IMR-90 (cell line): ENCODE measurements around the gene FXYD1. TPM values are rescaled to one million over a fixed set of nuclear protein-coding genes. Genes with fewer than 3 reads are reported as not detected.

Source experiments
- ATAC-seq: fragments of 200-7000 bp; cut with Tn5 transposase; 2 replicates; pipeline ENCODE4 v1.9.1; 2020; ENCODE audit warnings: low read depth, mild to moderate bottlenecking, moderate library complexity
- BruUV-seq: library from RNA; stranded (reverse); fragments of 400-500 nt; replicated peaks from 2 replicates; lab custom pipeline; 2021; lab: Mats Ljungman, UMichigan
- CTCF ChIA-PET: fragments of 300-600 bp; formaldehyde crosslinking; extraction: SDS; loops from one replicate; lab custom pipeline; 2021; ENCODE audit warnings: antibody characterized with exemption; lab: Yijun Ruan, JAX
- POLR2A ChIA-PET: fragments of 300-600 bp; sonication (Branson Sonifier 250); formaldehyde crosslinking; loops from one replicate; lab custom pipeline; 2022; ENCODE audit warnings: antibody characterized with exemption; ENCODE audit not compliant: unreplicated experiment; lab: Charles Lee
- DNase-seq: peaks from one replicate; pipeline ENCODE4 v3.0.0; 2013
- H2AFZ ChIP-seq: replicated peaks from 2 replicates; pipeline ENCODE3; 2013; ENCODE audit warnings: low read length, mild to moderate bottlenecking; ENCODE audit not compliant: poor library complexity
- H2AK5ac ChIP-seq: 2 replicates; pipeline ENCODE4 v1.6.1; 2013; ENCODE audit warnings: low read depth, low read length, inconsistent platforms
- H2AK9ac ChIP-seq: replicated peaks from 2 replicates; pipeline ENCODE3; 2013; ENCODE audit warnings: mild to moderate bottlenecking, low read depth, low read length, moderate library complexity; ENCODE audit not compliant: poor library complexity
- H2BK120ac ChIP-seq: 2 replicates; pipeline ENCODE4 v1.6.1; 2013; ENCODE audit warnings: low read depth, low read length, inconsistent platforms
- H2BK15ac ChIP-seq: 3 replicates; pipeline ENCODE4 v1.6.1; 2013; ENCODE audit warnings: low read depth, low read length, inconsistent platforms
- H2BK20ac ChIP-seq: 2 replicates; pipeline ENCODE4 v1.6.1; 2013; ENCODE audit warnings: low read depth, mild to moderate bottlenecking, inconsistent platforms, low read length, moderate library complexity
- H2BK5ac ChIP-seq: 2 replicates; pipeline ENCODE4 v1.6.1; 2013; ENCODE audit warnings: mild to moderate bottlenecking, low read depth, low read length, inconsistent platforms; ENCODE audit not compliant: poor library complexity, severe bottlenecking
- H3K14ac ChIP-seq: replicated peaks from 2 replicates; pipeline ENCODE4 v1.6.1; 2013; ENCODE audit warnings: low read depth, low read length, inconsistent platforms
- H3K18ac ChIP-seq: 2 replicates; pipeline ENCODE4 v1.6.1; 2013; ENCODE audit warnings: low read depth, low read length, control low read depth
- H3K23ac ChIP-seq: 2 replicates; pipeline ENCODE4 v1.6.1; 2013; ENCODE audit warnings: low read depth, low read length, inconsistent platforms
- H3K27ac ChIP-seq: 2 replicates; pipeline ENCODE4 v1.5.1; 2013; ENCODE audit warnings: mild to moderate bottlenecking, control low read depth, low read length; ENCODE audit not compliant: insufficient read depth
- H3K27me3 ChIP-seq: 2 replicates; pipeline ENCODE4 v1.6.1; 2013; ENCODE audit warnings: low read length; ENCODE audit not compliant: control insufficient read depth, insufficient read depth
- H3K36me3 ChIP-seq: 2 replicates; pipeline ENCODE4 v1.6.1; 2013; ENCODE audit warnings: low read length, mixed read lengths; ENCODE audit not compliant: control insufficient read depth, insufficient read depth
- H3K4ac ChIP-seq: 2 replicates; pipeline ENCODE4 v1.6.1; 2013; ENCODE audit warnings: low read depth, low read length, inconsistent platforms
- H3K4me1 ChIP-seq: 2 replicates; pipeline ENCODE4 v1.6.1; 2013; ENCODE audit warnings: low read length, mixed read lengths; ENCODE audit not compliant: control insufficient read depth, insufficient read depth
- H3K4me2 ChIP-seq: 2 replicates; pipeline ENCODE4 v1.6.1; 2013; ENCODE audit warnings: low read depth, mild to moderate bottlenecking, control low read depth, low read length, moderate library complexity
- H3K4me3 ChIP-seq: 2 replicates; pipeline ENCODE4 v1.5.1; 2013; ENCODE audit warnings: low read depth, mild to moderate bottlenecking, control low read depth, low read length, moderate library complexity; ENCODE audit not compliant: insufficient read depth
- H3K56ac ChIP-seq: 2 replicates; pipeline ENCODE4 v1.6.1; 2013; ENCODE audit warnings: low read length, inconsistent platforms; ENCODE audit not compliant: insufficient read depth; ENCODE audit errors: extremely low read depth
- H3K79me1 ChIP-seq, 2 experiments: 2 replicates each; pipeline ENCODE4 v1.6.1; 2013; ENCODE audit warnings: low read length in 2 of 2, inconsistent platforms in 1 of 2, low read depth in 1 of 2
- H3K9ac ChIP-seq: 2 replicates; pipeline ENCODE4 v1.6.1; 2013; ENCODE audit warnings: low read depth, low read length, control low read depth
- H3K9me1 ChIP-seq: 2 replicates; pipeline ENCODE4 v1.6.1; 2013; ENCODE audit warnings: low read length, inconsistent platforms; ENCODE audit not compliant: insufficient read depth
- H3K9me3 ChIP-seq: 2 replicates; pipeline ENCODE4 v1.6.1; 2013; ENCODE audit warnings: low read length; ENCODE audit not compliant: control insufficient read depth, insufficient read depth
- H4K20me1 ChIP-seq: 2 replicates; pipeline ENCODE4 v1.6.1; 2013; ENCODE audit warnings: low read length, inconsistent platforms; ENCODE audit not compliant: insufficient read depth
- H4K5ac ChIP-seq: 2 replicates; pipeline ENCODE4 v1.6.1; 2013; ENCODE audit warnings: mild to moderate bottlenecking, low read depth, low read length, control low read depth
- H4K8ac ChIP-seq, 2 experiments: 2 replicates each; pipeline ENCODE4 v1.6.1; 2013; ENCODE audit warnings: low read depth in 2 of 2, low read length in 2 of 2, control low read depth in 1 of 2, inconsistent platforms in 1 of 2
- H4K91ac ChIP-seq: 2 replicates; pipeline ENCODE4 v1.6.1; 2013; ENCODE audit warnings: low read depth, low read length, inconsistent platforms; ENCODE audit not compliant: insufficient read depth
- BHLHE40 ChIP-seq: fragments of 150-350 bp; IDR thresholded peaks from 2 replicates; pipeline ENCODE4 v1.6.1; 2016; ENCODE audit warnings: mild to moderate bottlenecking, low read depth, low read length
- CEBPB ChIP-seq: IDR thresholded peaks from 2 replicates; pipeline ENCODE4 v1.6.1; 2012; ENCODE audit warnings: low read depth, low read length, improper control_type of control experiment
- ELK1 ChIP-seq: fragments of 150-350 bp; IDR thresholded peaks from 2 replicates; pipeline ENCODE4 v1.6.1; 2016; ENCODE audit warnings: low read depth, mild to moderate bottlenecking, low read length, moderate library complexity, borderline replicate concordance
- MAZ ChIP-seq: IDR thresholded peaks from 2 replicates; pipeline ENCODE4 v1.6.1; 2012; ENCODE audit warnings: low read depth, mild to moderate bottlenecking, low read length, improper control_type of control experiment, moderate library complexity, borderline replicate concordance
- POLR2A ChIP-seq: IDR thresholded peaks from 2 replicates; pipeline ENCODE4 v1.6.1; 2012; ENCODE audit warnings: mild to moderate bottlenecking, low read depth, low read length
- RAD21 ChIP-seq: IDR thresholded peaks from 2 replicates; pipeline ENCODE4 v1.6.1; 2012; ENCODE audit warnings: low read length, improper control_type of control experiment
- SMC3 ChIP-seq: fragments of 150-350 bp; IDR thresholded peaks from 2 replicates; pipeline ENCODE4 v1.6.1; 2016; ENCODE audit warnings: low read depth, mild to moderate bottlenecking, antibody characterized with exemption, low read length, moderate library complexity
- whole genome bisulfite sequencing, 2 experiments: methylation state at CpG; one replicate each; pipeline versions ENCODE4 v1.1.5 to v1.1.7; 2013; ENCODE audit warnings: missing lambda C conversion rate in 2 of 2; ENCODE audit not compliant: insufficient read length in 1 of 2; ENCODE audit errors: extremely low coverage in 2 of 2; 5-methylcytosine and 5-hydroxymethylcytosine counted together
- dilution Hi-C: fragments of 300-500 bp; cut with HindIII; formaldehyde crosslinking; loops from one replicate; pipeline ENCODE4 v1.14.3; 2018; ENCODE audit warnings: low sequenced_read_pairs; ENCODE audit not compliant: unreplicated experiment
- in situ Hi-C: fragments of 300-500 bp; cut with MboI; formaldehyde crosslinking; loops from 3 replicates; pipeline ENCODE4 v1.14.3; 2019; ENCODE audit warnings: low sequenced_read_pairs, inconsistent platforms, mixed read lengths
- intact Hi-C: fragments of 100-400 bp; cut with micrococcal nuclease; formaldehyde crosslinking; loops from 2 replicates; pipeline ENCODE4 v1.10.0; 2022
- polyA plus RNA-seq, 3 experiments: library from polyadenylated mRNA; depleted of rRNA; stranded (reverse); fragments of >200 nt; gene quantifications; 2 replicates each; pipeline ENCODE4 v1.2.3, GENCODE V29; 2012; ENCODE audit warnings: low replicate concordance in 1 of 3
- total RNA-seq: library from RNA; depleted of rRNA; stranded (reverse); fragments of >200 nt; gene quantifications from 2 replicates; pipeline ENCODE4 v1.2.3, GENCODE V29; 2012
- TF ChIP-seq, protein P1 (sequence below): conservative IDR thresholded peaks from 2 replicates; pipeline ENCODE4 v1.5.1; 2012; ENCODE audit warnings: mild to moderate bottlenecking, low read depth, low read length, improper control_type of control experiment

The FXYD1 gene
- total and polyA plus RNA-seq, 2 of the 4 experiments (the other 2 are of a cell fraction) = 0.18 to 3.9 TPM

DNA sequence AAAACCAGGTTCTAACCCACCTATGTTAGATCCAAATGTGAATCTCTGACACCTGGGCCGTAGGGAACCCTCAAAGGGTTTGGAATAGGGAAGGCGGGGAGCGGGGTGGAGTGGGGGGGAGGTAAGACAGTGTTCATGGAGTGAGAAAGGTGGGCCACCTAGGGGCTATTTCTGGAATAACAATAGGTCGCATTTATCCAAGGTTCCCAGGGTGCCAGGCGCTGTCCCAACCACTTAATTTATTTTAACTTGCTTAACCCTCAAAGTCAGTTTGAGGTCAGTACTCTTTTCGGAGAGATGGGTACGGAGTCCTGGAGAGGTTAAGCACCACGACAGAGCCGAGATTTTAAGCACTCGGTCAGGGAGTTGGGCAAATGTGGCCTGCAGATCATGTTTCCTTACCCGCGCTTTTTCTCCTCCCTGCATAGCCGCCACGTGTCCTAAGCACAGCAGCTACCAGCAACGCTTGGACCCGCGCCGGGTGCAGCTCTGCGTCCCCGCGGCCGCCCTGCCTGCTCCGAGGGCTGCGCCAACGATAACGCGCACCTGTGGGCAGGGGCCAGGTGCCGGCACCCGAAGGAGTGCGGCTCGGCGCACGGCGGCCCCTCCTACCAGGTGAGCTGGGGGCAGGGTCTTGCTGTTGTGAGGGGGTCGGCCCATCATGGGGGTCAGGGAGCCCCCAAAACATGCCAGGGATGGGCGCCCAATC lies 48.0 kb upstream of the FXYD1 start:
- peak overlapping the region; percentile 39 for H2AK9ac ChIP-seq
- no peak overlapping the region for H2BK120ac ChIP-seq
- intact Hi-C loops (loop anchor here (1.0 kb wide), 3 partner anchors 23 to 117 kb away; no protein-coding TSS in a partner anchor), in situ Hi-C loops (no loop called here), dilution Hi-C loops (no loop called here)
- no peak overlapping the region for H3K56ac ChIP-seq
- H2BK20ac ChIP-seq = 0 out of 2 replicates have a peak overlapping the region, but pooled peaks have one; percentile 74
- no CpG with 5 or more reads among the region's 36 CpGs for WGBS, 2 experiments
- H4K91ac ChIP-seq = no peak overlapping the region
- no peak overlapping the region for H3K27ac ChIP-seq
- H3K9me1 ChIP-seq = peaks cover 7% of the 10 kb centered on the region
- H4K5ac ChIP-seq = no peak overlapping the region
- H2BK15ac ChIP-seq = no peak overlapping the region
- no peak overlapping the region for H2BK5ac ChIP-seq
- H3K9ac ChIP-seq = peak overlapping the region; percentile 12; the same call in 1 of the 2 replicates
- no peaks in the 10 kb centered on the region for H4K20me1 ChIP-seq
- no peak overlapping the region for H3K4ac ChIP-seq
- no peak overlapping the region for H3K14ac ChIP-seq
- DNase-seq = peak; percentile 53
- ChIA-PET CTCF (interaction anchor here (0.7 to 1.5 kb wide), 5 partner anchors 10 to 47 kb away, joined by 3 to 8 read pairs (median 3); no protein-coding TSS in a partner anchor), POLR2A (no interaction called here)
- H3K4me3 ChIP-seq = no peak overlapping the region
- no peaks in the 10 kb centered on the region for H3K36me3 ChIP-seq
- H3K18ac ChIP-seq = no peak overlapping the region
- no peak overlapping the region; a peak in 1 of 4 replicates for H4K8ac ChIP-seq
- no TSS peak for BruUV-seq
- H3K4me1 ChIP-seq = peaks cover 3% of the 10 kb centered on the region
- no peaks in the 10 kb centered on the region for H3K9me3 ChIP-seq
- H2AK5ac ChIP-seq = no peak overlapping the region
- peak overlapping the region; percentile 86 for H2AFZ ChIP-seq
- H3K27me3 ChIP-seq = peaks cover 3% of the 10 kb centered on the region; the same call in 1 of the 2 replicates
- TF ChIP-seq BHLHE40 (no peak), RAD21 (peak; percentile 64), POLR2A (no peak), SMC3 (peak; percentile 41; the same call in 1 of the 2 replicates), ELK1 (no peak), CEBPB (no peak), MAZ (peak; percentile 30; the same call in 1 of the 2 replicates)
- TF ChIP-seq, protein P1, sequence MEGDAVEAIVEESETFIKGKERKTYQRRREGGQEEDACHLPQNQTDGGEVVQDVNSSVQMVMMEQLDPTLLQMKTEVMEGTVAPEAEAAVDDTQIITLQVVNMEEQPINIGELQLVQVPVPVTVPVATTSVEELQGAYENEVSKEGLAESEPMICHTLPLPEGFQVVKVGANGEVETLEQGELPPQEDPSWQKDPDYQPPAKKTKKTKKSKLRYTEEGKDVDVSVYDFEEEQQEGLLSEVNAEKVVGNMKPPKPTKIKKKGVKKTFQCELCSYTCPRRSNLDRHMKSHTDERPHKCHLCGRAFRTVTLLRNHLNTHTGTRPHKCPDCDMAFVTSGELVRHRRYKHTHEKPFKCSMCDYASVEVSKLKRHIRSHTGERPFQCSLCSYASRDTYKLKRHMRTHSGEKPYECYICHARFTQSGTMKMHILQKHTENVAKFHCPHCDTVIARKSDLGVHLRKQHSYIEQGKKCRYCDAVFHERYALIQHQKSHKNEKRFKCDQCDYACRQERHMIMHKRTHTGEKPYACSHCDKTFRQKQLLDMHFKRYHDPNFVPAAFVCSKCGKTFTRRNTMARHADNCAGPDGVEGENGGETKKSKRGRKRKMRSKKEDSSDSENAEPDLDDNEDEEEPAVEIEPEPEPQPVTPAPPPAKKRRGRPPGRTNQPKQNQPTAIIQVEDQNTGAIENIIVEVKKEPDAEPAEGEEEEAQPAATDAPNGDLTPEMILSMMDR = peak; percentile 66
- peak overlapping the region; percentile 72; the same call in 1 of the 2 replicates for H3K4me2 ChIP-seq
- peak; percentile 79 for ATAC-seq
- H3K23ac ChIP-seq = no peak overlapping the region
- H3K79me1 ChIP-seq = no peaks in the 10 kb centered on the region
